ENCODE data around the gene EXTL2. TPM values are rescaled to one million over a fixed set of nuclear protein-coding genes. Genes with fewer than 3 reads are reported as not detected.
A peak's percentile ranks its signal among the peaks of the same experiment; 100 is the strongest.
"Not testable (repeated sequence)": the region's sequence is repeated elsewhere in the genome, so short reads cannot be mapped to it uniquely, and the experiment has no call there.

EXTL2 gene
- total RNA-seq, 1 donor from 2014 or later, result 31.5 TPM

GRCh38 chr1:100866041-100866900 is 28.4 kb downstream of the EXTL2 start:
- H3K9me3 Mint-ChIP-seq (ENCODE audit: unreplicated experiment), result no peaks in the 10 kb centered on the region
- no peak overlapping the region for H3K27ac Mint-ChIP-seq (ENCODE audit: unreplicated experiment)
- no peaks in the 10 kb centered on the region for H3K27me3 Mint-ChIP-seq (ENCODE audit: unreplicated experiment)
- TF ChIP-seq, protein P1, sequence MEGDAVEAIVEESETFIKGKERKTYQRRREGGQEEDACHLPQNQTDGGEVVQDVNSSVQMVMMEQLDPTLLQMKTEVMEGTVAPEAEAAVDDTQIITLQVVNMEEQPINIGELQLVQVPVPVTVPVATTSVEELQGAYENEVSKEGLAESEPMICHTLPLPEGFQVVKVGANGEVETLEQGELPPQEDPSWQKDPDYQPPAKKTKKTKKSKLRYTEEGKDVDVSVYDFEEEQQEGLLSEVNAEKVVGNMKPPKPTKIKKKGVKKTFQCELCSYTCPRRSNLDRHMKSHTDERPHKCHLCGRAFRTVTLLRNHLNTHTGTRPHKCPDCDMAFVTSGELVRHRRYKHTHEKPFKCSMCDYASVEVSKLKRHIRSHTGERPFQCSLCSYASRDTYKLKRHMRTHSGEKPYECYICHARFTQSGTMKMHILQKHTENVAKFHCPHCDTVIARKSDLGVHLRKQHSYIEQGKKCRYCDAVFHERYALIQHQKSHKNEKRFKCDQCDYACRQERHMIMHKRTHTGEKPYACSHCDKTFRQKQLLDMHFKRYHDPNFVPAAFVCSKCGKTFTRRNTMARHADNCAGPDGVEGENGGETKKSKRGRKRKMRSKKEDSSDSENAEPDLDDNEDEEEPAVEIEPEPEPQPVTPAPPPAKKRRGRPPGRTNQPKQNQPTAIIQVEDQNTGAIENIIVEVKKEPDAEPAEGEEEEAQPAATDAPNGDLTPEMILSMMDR (IDR thresholded peaks at IDR 0.05; ENCODE audit: unreplicated experiment), result peak; percentile 77
- no peak for DNase-seq (ENCODE audit: low spot score)
- H3K4me1 Mint-ChIP-seq (ENCODE audit: unreplicated experiment), result no peaks in the 10 kb centered on the region
- H3K36me3 Mint-ChIP-seq (ENCODE audit: low read depth, unreplicated experiment), result no peaks in the 10 kb centered on the region
- no peak overlapping the region for H3K4me3 Mint-ChIP-seq (ENCODE audit: unreplicated experiment)

- Mint-ChIP-seq H3K9me3 (ENCODE audit: unreplicated experiment) (no peaks in the 10 kb centered on the region), H3K27ac (ENCODE audit: unreplicated experiment) (no peak overlapping the region), H3K27me3 (ENCODE audit: unreplicated experiment) (no peaks in the 10 kb centered on the region), H3K36me3 (ENCODE audit: low read depth, unreplicated experiment) (no peaks in the 10 kb centered on the region), H3K4me3 (ENCODE audit: unreplicated experiment) (no peak overlapping the region), H3K4me1 (ENCODE audit: unreplicated experiment) (no peaks in the 10 kb centered on the region)
- no peak for DNase-seq (ENCODE audit: low spot score)
- TF ChIP-seq, protein P1 (IDR thresholded peaks at IDR 0.05; ENCODE audit: unreplicated experiment), result no peak
These were observed 32.1 kb downstream of the EXTL2 start for GRCh38 chr1:100862591-100862990.

- H3K4me3 Mint-ChIP-seq (ENCODE audit: unreplicated experiment), result no peak overlapping the region
- H3K4me1 Mint-ChIP-seq (ENCODE audit: unreplicated experiment), result no peaks in the 10 kb centered on the region
- H3K27ac Mint-ChIP-seq (ENCODE audit: unreplicated experiment), result no peak overlapping the region
- no peak for DNase-seq (ENCODE audit: low spot score)
- H3K9me3 Mint-ChIP-seq (ENCODE audit: unreplicated experiment), result no peaks in the 10 kb centered on the region
- H3K36me3 Mint-ChIP-seq (ENCODE audit: low read depth, unreplicated experiment), result no peaks in the 10 kb centered on the region
- no peaks in the 10 kb centered on the region for H3K27me3 Mint-ChIP-seq (ENCODE audit: unreplicated experiment)
- TF ChIP-seq, protein P1 (IDR thresholded peaks at IDR 0.05; ENCODE audit: unreplicated experiment), result no peak
These were observed 33.3 kb downstream of the EXTL2 start for GRCh38 chr1:100861379-100861778.

DNA sequence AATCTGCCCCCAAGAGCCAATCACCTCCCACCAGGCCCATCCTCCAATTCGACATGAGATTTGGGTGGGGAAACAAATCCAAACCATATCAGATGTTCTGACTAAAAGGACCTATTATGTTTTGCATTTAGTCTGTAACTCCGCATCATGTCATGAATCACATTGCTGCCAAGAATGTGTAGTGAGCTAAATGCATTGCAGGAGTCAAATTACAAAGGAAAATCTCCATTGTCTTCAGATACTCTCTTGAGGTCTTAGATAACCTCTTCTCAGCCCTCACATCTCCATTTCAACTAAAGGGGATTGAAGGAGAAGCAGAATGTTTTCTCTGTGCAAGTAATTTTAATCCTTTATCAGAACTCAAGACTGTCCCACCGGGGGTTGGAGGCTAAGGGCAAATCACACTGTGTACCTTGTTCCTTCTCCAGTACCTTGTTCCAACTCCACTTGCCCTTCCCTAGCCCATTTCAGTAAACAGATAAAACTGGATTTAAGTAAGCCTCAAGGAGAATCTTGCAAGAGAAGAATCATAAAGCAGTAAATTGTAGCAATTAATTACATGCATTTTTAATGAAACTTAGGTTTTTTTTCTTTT is 34.1 kb downstream of the EXTL2 start:
- no peaks in the 10 kb centered on the region for H3K36me3 Mint-ChIP-seq (ENCODE audit: low read depth, unreplicated experiment)
- TF ChIP-seq, protein P1 (IDR thresholded peaks at IDR 0.05; ENCODE audit: unreplicated experiment), result no peak
- no peak for DNase-seq (ENCODE audit: low spot score)
- no peaks in the 10 kb centered on the region for H3K27me3 Mint-ChIP-seq (ENCODE audit: unreplicated experiment)
- H3K4me1 Mint-ChIP-seq (ENCODE audit: unreplicated experiment), result no peaks in the 10 kb centered on the region
- no peak overlapping the region for H3K27ac Mint-ChIP-seq (ENCODE audit: unreplicated experiment)
- no peak overlapping the region for H3K4me3 Mint-ChIP-seq (ENCODE audit: unreplicated experiment)
- H3K9me3 Mint-ChIP-seq (ENCODE audit: unreplicated experiment), result no peaks in the 10 kb centered on the region

- not testable (repeated sequence) for H3K27ac Mint-ChIP-seq (ENCODE audit: unreplicated experiment); DNase-seq (ENCODE audit: low spot score); H3K36me3 Mint-ChIP-seq (ENCODE audit: low read depth, unreplicated experiment)
These were observed 39.5 kb downstream of the EXTL2 start for GRCh38 chr1:100855116-100855515.

More at GRCh38 chr1:100855116-100855515, 39.5 kb downstream of the EXTL2 start:
- H3K4me3 Mint-ChIP-seq (ENCODE audit: unreplicated experiment); H3K27me3 Mint-ChIP-seq (ENCODE audit: unreplicated experiment); H3K4me1 Mint-ChIP-seq (ENCODE audit: unreplicated experiment); H3K9me3 Mint-ChIP-seq (ENCODE audit: unreplicated experiment): not testable (repeated sequence)
